ENCODE results near the gene GPHN.

DNA sequence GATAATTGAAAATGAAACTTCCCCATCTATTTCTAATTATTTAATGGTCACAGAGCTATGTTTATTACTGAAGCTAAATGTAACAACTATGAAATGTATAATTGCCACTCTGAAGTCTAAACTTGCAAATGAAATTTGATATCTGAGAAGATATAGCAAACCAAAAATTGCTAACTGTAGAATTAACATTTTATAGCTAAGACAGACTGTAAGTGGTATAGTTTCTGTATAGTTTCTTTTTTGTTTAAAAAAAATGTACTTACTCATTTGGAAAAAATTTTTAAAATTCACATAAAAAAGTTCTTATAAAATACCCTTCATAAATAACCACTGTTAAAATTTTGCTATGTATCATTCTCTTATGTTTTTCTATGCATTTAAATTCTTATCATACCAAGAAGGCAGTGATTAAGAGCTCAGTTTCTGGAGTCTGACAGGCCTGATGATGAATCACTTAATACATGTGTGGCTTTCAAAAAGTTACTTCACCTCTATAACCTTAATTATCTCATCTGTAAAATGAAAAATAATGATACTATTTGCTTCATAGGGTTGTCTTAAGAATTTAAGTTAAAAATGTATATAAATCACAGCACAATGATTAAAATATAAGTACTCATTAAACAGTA is 466.6 kb downstream of the GPHN start:
- TF ChIP-seq POLR2A (IDR thresholded peaks at IDR 0.05; ENCODE audit: low read depth, low read length) (no peak), POLR2AphosphoS5 (IDR thresholded peaks at IDR 0.05; ENCODE audit: low read depth, low read length) (no peak), TAF1 (IDR thresholded peaks at IDR 0.05; ENCODE audit: borderline replicate concordance, low read depth, low read length) (no peak)
